AG10803 (cell line): ENCODE data around the gene GHR.

ENCODE experiments used
- DNase-seq: peaks from one replicate; pipeline ENCODE4 v3.0.0; 2010; ENCODE audit warnings: low read depth
- H3K4me3 ChIP-seq: 2 replicates; pipeline ENCODE4 v1.5.1; 2011; ENCODE audit warnings: mild to moderate bottlenecking, low read length, control low read depth
- TF ChIP-seq, protein P1 (sequence below): conservative IDR thresholded peaks from 2 replicates; pipeline ENCODE4 v1.5.1; 2011; ENCODE audit warnings: mild to moderate bottlenecking, low read length, control low read depth, inconsistent platforms

Gene GHR

DNA sequence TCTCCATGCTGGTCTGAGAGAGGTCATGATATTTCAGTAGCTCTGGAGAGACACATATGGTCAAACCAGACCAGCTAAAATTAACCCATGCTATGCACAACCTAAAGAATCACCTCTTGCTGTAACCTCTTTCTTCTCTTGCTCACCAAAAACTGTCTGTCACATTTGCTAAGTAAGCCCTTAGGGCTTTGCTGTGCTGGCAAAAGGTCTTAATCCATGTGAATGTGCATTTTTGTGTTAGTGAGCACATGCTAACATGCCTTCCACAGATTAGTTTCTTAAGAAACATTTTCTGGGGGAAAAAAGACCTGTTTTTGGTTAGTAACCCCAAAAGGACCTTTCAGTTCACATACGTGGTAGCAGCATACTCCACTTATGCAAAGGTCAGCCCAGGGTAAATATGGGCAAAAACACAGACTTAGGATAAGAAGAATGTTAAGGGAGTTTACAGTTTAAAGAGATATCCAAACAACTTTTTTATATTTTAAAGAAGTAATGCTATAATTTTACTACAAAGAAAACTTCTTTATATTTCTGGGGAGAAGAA lies 209.2 kb downstream of the GHR start:
- no peak overlapping the region for H3K4me3 ChIP-seq
- no peak for DNase-seq
- TF ChIP-seq, protein P1, sequence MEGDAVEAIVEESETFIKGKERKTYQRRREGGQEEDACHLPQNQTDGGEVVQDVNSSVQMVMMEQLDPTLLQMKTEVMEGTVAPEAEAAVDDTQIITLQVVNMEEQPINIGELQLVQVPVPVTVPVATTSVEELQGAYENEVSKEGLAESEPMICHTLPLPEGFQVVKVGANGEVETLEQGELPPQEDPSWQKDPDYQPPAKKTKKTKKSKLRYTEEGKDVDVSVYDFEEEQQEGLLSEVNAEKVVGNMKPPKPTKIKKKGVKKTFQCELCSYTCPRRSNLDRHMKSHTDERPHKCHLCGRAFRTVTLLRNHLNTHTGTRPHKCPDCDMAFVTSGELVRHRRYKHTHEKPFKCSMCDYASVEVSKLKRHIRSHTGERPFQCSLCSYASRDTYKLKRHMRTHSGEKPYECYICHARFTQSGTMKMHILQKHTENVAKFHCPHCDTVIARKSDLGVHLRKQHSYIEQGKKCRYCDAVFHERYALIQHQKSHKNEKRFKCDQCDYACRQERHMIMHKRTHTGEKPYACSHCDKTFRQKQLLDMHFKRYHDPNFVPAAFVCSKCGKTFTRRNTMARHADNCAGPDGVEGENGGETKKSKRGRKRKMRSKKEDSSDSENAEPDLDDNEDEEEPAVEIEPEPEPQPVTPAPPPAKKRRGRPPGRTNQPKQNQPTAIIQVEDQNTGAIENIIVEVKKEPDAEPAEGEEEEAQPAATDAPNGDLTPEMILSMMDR, result no peak

DNA sequence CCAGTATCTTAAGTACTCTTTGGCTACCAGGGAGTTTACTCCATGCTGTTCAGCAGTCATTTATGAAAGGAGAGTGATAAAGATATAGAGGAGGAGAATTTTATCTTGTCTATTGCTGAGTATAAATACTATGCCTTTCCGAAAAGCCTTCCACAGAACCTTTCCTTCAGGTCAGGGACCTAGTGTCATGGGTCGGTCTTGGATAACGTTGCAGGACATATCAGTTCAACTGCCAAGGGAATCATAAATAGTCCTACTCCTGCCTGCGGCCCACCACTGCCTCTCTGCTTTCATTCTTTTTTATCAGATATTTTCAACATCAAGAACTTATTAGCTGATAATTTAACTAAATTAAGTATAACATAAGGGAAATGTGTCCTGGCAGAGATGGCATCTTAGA lies 211.3 kb downstream of the GHR start:
- DNase-seq, result no peak
- no peak overlapping the region for H3K4me3 ChIP-seq
- TF ChIP-seq, protein P1, result no peak

DNA sequence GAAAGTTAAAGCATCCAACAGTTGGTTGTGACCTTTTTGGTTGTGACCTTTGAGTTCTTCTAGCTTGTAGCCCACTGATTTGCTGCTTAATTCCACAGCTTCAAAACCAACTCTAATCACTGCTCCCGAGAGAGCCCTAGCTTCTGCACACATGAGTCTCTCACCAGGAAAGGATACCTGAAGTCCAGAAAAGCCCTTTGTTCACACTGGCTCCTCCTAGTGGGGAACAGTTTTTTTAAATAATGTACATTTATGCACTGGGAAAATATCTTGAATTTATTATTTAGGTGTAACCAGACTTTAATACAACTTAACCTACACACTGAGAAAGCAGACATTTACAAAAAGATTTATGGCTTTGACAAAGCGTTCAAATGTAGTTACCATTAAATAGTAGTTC lies 213.2 kb downstream of the GHR start:
- DNase-seq, result no peak

DNA sequence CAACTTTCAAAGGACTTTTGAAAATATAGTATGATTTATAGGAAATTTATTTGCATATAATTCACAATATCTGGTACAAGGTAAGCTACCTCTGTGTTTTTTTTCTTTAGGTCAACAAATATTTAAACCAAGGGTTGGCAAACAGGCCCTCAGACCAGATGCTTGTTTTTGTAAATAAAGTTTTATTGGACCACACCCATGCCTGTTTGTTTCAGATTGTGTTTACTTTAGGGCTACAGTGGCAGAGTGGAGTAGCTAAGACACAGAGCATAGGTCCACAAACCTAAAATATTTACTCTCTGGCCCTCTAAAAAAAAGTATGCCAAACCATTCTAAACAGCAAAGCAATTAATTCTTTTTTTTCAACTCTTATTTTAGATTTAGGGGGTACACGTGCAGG lies 213.7 kb downstream of the GHR start:
- TF ChIP-seq, protein P1, result no peak
- no peak overlapping the region for H3K4me3 ChIP-seq
- no peak for DNase-seq

More for the DNA sequence above, 213.2 kb downstream of the GHR start:
- no peak overlapping the region for H3K4me3 ChIP-seq
- TF ChIP-seq, protein P1, result peak; percentile 25

DNA sequence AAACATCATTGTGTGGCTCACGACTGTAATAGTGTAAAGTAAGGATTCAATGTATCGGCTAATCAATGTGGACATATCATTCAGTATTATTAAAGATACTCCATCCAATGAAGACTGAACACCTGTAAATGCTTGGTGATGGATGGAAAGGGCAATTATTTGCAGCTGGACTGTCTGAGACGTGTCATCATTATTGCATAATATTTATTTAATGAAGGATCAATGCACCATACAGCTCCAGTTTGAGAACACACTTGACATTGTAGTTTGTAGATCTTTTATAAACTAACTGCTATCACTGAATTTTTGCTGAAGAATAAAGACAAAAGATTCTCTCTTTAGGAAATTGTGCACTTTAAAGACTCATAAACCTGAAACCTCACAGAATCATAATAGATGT lies 215.7 kb downstream of the GHR start:
- DNase-seq, result no peak
- H3K4me3 ChIP-seq, result no peak overlapping the region
- TF ChIP-seq, protein P1, result no peak

DNA sequence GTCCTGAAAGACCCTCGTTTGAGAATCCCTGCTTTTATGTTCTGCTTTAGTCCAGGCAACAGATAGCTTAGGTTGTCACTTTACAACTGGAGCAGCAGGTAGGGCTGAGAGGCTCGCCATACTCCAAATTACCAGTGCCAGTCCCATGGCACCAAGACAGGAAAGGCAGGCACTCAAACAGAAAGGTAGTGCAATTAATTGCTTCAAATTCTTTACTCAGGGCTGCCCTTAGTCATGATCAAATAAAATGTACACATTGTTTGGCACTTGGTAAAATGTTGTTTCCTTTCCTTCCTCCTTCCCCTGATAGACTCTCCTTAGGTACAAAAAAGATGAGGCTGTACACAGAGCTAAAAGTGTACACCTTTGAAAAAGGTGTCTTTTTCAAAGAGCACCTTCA lies 217.6 kb downstream of the GHR start:
- TF ChIP-seq, protein P1, result no peak
- DNase-seq, result no peak
- no peak overlapping the region for H3K4me3 ChIP-seq

DNA sequence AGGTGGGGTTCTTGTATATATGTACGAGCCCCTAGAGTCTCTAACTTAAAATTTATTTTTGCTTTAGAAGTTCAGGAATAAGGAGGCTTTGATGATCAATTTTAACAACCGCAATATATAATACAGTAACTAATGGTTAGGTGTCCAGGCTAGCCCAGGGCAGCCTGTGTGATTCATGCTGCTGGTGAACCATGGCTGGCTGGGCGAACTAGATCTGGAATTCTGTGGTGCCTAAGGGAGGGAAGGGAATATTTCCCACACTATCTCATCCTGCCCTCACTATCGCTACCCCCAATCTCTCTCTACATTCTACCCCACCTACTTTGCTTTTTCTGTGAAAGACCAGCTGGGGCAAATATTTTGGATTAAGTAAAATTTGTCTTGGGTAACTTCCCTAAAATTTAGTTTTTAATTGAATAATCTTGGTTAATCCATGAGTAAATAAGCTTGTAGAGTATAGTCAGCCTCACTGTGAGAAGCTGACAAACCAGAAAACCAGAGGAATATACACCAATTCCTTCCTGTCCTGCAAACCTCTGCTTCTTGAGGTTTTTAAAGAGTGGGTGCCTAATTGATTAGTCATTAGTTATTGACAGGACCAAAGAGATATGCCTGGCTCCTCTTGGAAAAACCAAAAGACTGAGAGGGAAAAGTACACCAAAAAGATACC lies 218.2 kb downstream of the GHR start:
- no peak overlapping the region for H3K4me3 ChIP-seq
- DNase-seq, result no peak
- TF ChIP-seq, protein P1, result no peak
